Erythroblast (primary cell): Measurements from ENCODE around the gene RNGTT.

Experiments used
- GATA1 ChIP-seq: IDR thresholded peaks from 2 replicates; pipeline ENCODE4 v1.6.1; 2011; ENCODE audit warnings: low read depth, mild to moderate bottlenecking, control low read depth, low read length, moderate library complexity
- POLR2A ChIP-seq: IDR thresholded peaks from 2 replicates; pipeline ENCODE4 v1.6.1; 2011; ENCODE audit warnings: mild to moderate bottlenecking, low read length

DNA sequence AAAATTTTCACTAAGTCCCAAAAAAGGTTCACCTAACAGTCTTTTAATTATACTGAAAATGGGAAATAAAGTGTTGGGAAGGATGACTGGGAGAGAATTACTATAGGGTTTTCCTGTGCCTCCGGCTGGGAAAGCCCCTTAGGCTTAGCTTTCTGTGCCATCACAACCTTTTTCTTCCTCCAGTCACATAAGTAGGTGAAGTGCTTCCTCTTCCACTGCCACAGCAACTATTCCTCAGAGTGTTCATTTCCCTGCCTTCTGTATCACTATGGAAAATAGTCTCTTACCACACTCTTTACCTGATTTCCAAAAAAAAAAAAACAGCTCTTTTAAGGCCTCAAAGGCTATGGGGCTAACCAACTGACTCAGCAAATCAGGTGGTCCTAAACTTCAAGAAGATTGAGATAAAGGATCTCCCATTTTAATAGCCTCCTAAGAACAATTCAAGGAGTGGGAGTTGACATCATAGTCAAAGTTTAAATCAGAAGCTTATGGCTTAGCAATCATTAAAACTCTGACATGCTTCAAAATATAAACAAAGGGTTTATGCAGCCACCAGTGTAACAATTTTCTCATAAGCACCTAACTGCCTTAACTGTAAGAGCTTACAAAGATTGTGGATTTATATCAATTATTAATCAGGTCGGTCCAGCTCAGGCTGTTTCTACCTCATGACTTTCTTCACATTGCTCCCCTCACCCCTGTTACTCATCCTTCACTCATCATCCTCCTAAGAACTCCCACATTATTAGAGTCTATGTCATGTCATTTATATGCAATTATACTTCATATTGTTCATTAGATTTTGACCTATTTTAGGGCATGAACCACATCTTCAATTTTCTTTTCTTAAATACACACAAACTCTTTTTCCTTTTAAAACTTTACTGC lies 95.3 kb downstream of the RNGTT start:
- TF ChIP-seq POLR2A = no peak
- no peak for TF ChIP-seq GATA1
